Nucleus accumbens (tissue), 56 donors: ENCODE measurements around the gene ABHD12.
"Not testable (repeated sequence)": the region's sequence is repeated elsewhere in the genome, so short reads cannot be mapped to it uniquely, and the experiment has no call there.

Experiments used
- DNase-seq, 56 donors: peaks; one replicate each; lab custom pipeline; 2025; lab: John Stamatoyannopoulos, UW

Gene ABHD12

DNA sequence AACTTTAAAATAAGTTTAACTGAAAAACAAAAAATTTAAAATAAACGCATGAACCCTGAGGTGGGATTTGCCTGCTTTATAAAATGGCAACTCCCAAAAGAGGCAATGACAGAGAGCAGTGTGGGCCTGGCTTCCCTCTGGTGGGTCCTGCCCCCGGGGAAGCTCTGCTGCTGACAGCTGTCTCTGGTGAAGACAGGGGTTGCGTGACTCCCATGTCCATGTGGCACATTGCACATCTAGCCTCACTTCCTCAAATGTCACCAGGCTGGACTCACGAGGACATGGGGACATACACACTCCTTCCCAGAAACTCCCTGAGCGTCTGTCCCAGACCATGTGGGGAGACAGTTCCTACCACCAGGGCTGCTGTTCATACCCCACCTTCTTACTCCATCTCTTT is 66.2 kb downstream of the ABHD12 start:
- DNase-seq, result peak in 6 of 56 donors; percentile 19 to 58 (median 28)

GRCh38 chr20:25323496-25324246 is 67.0 kb downstream of the ABHD12 start:
- DNase-seq, result no peak

- no peak for DNase-seq
Measured at GRCh38 chr20:25321991-25322390, 68.6 kb downstream of the ABHD12 start.

GRCh38 chr20:25321262-25321831 is 69.3 kb downstream of the ABHD12 start:
- no peak for DNase-seq

- peak in 4 of 56 donors; percentile 16 to 28 (median 22) for DNase-seq
Measured at GRCh38 chr20:25320035-25320800, 70.4 kb downstream of the ABHD12 start.

DNA sequence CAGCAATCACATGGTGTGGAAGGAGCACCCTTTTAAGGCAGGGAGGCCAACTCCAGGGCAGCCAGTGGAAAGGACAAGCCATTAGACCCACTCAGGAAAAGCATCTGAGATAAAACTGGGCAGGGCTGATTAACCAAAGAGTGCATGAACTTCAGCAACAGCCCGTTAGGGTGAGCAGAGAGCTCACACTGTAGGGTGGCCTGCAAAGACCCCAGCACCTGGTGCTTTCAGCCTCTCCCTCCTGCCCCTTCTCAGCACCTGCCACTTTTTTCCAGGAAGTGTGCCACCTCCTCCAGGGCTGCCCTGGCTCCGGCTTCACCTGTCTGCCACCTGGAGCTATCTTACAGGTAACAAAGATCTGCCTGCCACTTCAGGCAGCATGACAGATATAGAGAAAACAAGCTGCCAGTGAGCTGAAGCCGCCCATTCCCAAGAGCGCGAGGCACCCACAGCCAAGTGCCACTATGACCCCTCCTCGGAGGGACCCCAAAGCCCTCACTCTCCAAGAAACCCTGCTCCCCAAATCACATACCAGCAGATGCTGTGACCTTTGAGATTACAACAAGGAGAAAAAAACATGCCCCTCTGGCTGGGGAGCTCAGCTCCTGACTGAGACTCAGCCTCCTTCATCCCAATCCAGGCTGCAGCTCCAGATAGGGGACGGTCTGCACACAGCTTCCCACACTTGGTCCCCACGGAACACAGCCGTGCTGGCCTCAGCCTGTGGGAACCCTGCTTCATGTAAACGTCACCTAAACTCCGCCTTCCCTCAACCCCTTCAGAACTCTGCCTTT is 71.2 kb downstream of the ABHD12 start:
- DNase-seq, result peak in 2 of 56 donors; percentile 22 to 43

DNA sequence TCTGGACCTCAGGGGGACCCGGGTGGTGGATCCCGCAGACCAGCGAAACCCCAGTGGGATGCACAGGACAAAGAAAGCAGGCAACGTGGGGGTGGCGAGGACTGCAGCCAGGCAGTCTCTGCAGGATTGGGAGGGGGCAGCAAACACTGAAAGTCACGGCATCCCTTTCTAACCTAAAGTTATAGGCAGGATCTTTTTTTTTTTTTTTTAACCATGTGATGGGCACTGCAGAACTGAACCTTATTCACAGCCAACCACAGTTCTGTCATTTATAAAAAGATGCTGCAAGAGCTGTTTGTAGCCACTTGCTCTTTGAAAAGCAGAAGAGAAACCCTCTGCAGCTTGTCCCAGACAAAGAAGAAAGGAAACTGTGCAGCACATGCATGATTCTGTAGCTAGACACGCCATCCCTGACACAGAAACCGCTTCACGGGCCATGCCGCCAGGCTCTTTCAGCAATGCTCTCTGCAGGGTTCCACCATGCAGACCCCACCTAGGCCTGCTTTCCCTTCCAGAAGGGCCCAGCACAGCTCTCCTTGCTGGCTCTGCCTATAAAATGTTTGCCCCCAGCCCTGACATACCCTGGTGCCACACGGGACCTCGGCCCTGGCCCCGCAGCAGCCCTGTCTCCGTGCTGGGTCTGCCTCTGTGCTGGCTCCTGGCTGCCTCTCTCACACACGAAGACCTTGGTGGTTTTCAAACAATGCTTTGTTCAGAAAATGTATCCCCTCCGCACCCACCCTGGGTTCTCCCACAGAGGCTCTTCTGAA is 72.0 kb downstream of the ABHD12 start:
- peak in 15 of 56 donors; percentile 30 to 68 (median 42) for DNase-seq

GRCh38 chr20:25317351-25318075 is 73.1 kb downstream of the ABHD12 start:
- no peak for DNase-seq

GRCh38 chr20:25316506-25317190 is 74.0 kb downstream of the ABHD12 start:
- DNase-seq, result no peak

DNA sequence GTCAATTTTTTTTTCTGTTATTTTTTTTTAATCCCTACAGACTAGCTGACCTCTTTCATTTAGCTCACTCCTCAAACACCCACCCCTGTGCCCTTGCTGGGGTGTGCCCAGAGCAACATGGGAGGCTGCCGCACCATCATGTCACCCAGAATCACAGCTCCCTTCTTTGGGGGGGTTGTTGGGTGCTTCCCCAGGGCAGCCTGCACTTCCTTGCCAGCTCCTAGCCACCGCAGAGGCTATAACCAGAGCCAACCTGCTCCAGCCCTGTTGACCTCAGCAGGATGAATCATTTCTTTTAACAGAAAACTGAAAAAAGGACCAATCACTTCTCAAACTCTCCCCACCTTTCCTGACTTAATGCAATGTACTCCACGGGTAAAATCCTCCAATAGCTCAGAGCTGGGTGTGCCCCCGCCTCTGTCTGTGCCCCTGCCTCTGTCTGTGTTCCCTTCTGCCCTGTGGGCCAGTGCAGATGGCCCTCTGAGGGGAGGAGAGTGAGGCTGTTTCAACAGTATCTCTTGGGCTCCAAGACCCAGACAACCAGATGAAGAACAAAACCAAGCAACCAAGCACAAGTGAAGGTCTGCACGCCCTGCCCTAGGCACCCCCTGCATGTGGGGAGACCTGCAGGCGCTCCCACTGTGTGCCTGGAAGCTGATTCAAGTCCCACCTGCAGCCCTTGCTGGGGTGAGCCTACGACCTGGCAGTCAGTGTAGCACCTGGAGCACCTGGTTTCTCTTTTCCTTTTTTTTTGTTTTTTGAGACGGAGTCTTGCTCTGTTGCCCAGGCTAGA is 75.0 kb downstream of the ABHD12 start:
- no peak for DNase-seq

- no peak for DNase-seq
Measured at GRCh38 chr20:25314497-25315417, 75.9 kb downstream of the ABHD12 start.

DNA sequence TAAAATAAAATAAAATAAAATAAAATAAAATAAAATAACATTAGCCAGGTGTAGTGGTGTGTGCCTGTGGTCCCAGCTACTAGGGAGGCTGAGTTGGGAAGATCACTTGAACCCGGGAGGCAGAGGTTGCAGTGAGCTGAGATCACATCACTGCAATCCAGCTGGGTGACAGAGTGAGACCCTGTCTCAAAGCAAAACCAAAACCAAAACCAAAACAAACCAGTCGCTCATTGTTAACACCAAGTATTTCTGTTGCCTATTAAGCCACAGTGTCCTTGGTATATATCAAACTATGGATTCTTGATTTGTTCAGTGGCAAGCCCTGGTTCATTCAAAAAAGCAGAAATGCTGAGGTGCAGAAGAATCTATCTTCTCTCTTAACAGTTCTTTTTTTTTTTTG is 77.0 kb downstream of the ABHD12 start:
- no peak for DNase-seq

- not testable (repeated sequence) for DNase-seq
Measured at GRCh38 chr20:25312716-25313115, 77.9 kb downstream of the ABHD12 start.

- no peak for DNase-seq
Measured at GRCh38 chr20:25310921-25311728, 79.5 kb downstream of the ABHD12 start.

DNA sequence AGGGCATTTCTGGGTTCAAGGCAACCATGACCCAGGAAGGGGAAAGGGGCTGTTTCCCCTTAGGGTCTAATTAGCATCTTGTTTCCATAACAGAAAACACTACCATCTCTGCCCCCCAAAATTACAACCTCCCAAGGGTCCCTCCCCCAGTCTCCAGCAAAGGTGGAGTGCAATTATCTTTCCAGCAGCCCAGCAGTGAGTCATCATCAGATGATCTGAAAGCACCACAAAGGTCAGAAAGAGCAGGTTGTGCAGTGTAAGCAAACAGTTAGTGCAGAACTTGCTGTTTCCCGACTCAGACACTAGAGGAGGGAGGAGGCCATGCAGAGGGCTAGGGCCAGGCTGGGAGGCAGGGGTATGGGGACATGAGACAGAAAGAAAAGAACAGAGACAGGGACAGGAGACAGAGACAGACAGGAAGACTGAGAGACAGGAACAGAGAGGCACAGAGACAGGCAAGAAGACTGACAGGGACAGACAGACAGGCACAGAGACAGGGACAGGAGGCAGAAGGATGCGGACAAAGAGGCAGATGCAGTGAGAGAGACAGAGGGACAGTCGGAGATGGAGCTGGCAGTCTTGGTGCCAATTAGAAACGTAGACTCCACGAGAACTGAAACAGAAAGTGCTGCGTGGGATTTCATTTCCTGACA is 80.2 kb downstream of the ABHD12 start:
- peak in 41 of 56 donors; percentile 25 to 79 (median 50) for DNase-seq
